Liver (tissue), 9 donors: ENCODE measurements around the gene EIPR1. TPM values are rescaled to one million over a fixed set of nuclear protein-coding genes. Genes with fewer than 3 reads are reported as not detected.

Source experiments
- DNase-seq: peaks from one replicate; pipeline ENCODE4 v3.0.0-alpha.2; 2017; ENCODE audit warnings: low spot score
- H3K27ac ChIP-seq, 2 donors: one replicate each; pipeline ENCODE4 v1.7.0; 2013; ENCODE audit warnings: inconsistent platforms in 2 of 2, low read length in 2 of 2, control low read depth in 1 of 2, low read depth in 1 of 2, mild to moderate bottlenecking in 1 of 2
- H3K27me3 ChIP-seq, 4 donors: one replicate each; pipeline versions ENCODE4 v1.6.1 to v1.7.0; 2013; ENCODE audit warnings: low read length in 3 of 4, inconsistent platforms in 1 of 4, mild to moderate bottlenecking in 1 of 4, moderate library complexity in 1 of 4; ENCODE audit not compliant: control insufficient read depth in 4 of 4, insufficient read depth in 4 of 4
- H3K36me3 ChIP-seq, 4 donors: one replicate each; pipeline versions ENCODE4 v1.6.1 to v1.7.0; 2013; ENCODE audit warnings: low read length in 3 of 4, mild to moderate bottlenecking in 3 of 4, low read depth in 1 of 4, moderate library complexity in 1 of 4; ENCODE audit not compliant: control insufficient read depth in 4 of 4, insufficient read depth in 3 of 4
- H3K4me1 ChIP-seq, 4 donors: one replicate each; pipeline versions ENCODE4 v1.6.1 to v1.7.0; 2013; ENCODE audit warnings: low read length in 3 of 4, mild to moderate bottlenecking in 3 of 4, moderate library complexity in 1 of 4; ENCODE audit not compliant: control insufficient read depth in 4 of 4, insufficient read depth in 4 of 4
- H3K4me3 ChIP-seq, 3 donors: one replicate each; pipeline versions ENCODE4 v1.6.1 to v1.7.0; 2013; ENCODE audit warnings: low read length in 3 of 3, control low read depth in 1 of 3, low read depth in 1 of 3, mild to moderate bottlenecking in 1 of 3
- H3K9ac ChIP-seq, 2 donors: one replicate each; pipeline ENCODE4 v1.7.0; 2013; ENCODE audit warnings: low read length in 2 of 2, mild to moderate bottlenecking in 2 of 2, moderate library complexity in 2 of 2, control low read depth in 1 of 2, low read depth in 1 of 2
- H3K9me3 ChIP-seq, 4 donors: one replicate each; pipeline versions ENCODE4 v1.6.1 to v1.7.0; 2013; ENCODE audit warnings: low read length in 3 of 4; ENCODE audit not compliant: control insufficient read depth in 4 of 4
- ATF3 ChIP-seq: IDR thresholded peaks from 2 replicates; pipeline ENCODE4 v1.6.1; 2016; ENCODE audit warnings: antibody characterized with exemption
- EGR1 ChIP-seq, 2 donors: IDR thresholded peaks; 2 replicates each; pipeline ENCODE4 v1.6.1; 2016 to 2018; ENCODE audit warnings: antibody characterized with exemption in 2 of 2, low read depth in 2 of 2
- FOXA2 ChIP-seq: IDR thresholded peaks from 2 replicates; pipeline ENCODE4 v1.6.1; 2016; ENCODE audit warnings: antibody characterized with exemption
- GABPA ChIP-seq, 2 donors: IDR thresholded peaks in 1 of 2; conservative IDR thresholded peaks in 1 of 2; 2 replicates each; pipeline ENCODE4 v1.6.1; 2016; ENCODE audit warnings: antibody characterized with exemption in 2 of 2, mild to moderate bottlenecking in 1 of 2, moderate library complexity in 1 of 2
- HNF4G ChIP-seq: IDR thresholded peaks from 2 replicates; pipeline ENCODE4 v1.6.1; 2016; ENCODE audit warnings: antibody characterized with exemption
- JUND ChIP-seq, 2 donors: IDR thresholded peaks; 2 replicates each; pipeline ENCODE4 v1.6.1; 2016; ENCODE audit warnings: antibody characterized with exemption in 2 of 2
- MAX ChIP-seq: IDR thresholded peaks from 2 replicates; pipeline ENCODE4 v1.6.1; 2016; ENCODE audit warnings: antibody characterized with exemption
- NR2F2 ChIP-seq: IDR thresholded peaks from 2 replicates; pipeline ENCODE4 v1.6.1; 2016; ENCODE audit warnings: antibody characterized with exemption
- RAD21 ChIP-seq, 2 donors: IDR thresholded peaks; 2 replicates each; pipeline ENCODE4 v1.6.1; 2016; ENCODE audit warnings: antibody characterized with exemption in 2 of 2, mild to moderate bottlenecking in 2 of 2
- REST ChIP-seq: IDR thresholded peaks from 2 replicates; pipeline ENCODE4 v1.6.1; 2016; ENCODE audit warnings: antibody characterized with exemption, mild to moderate bottlenecking
- RXRA ChIP-seq, 2 donors: IDR thresholded peaks; 2 replicates each; pipeline ENCODE4 v1.6.1; 2017 to 2018; ENCODE audit warnings: antibody characterized with exemption in 2 of 2, mild to moderate bottlenecking in 1 of 2
- SP1 ChIP-seq: IDR thresholded peaks from 2 replicates; pipeline ENCODE4 v1.6.1; 2018; ENCODE audit warnings: antibody characterized with exemption, mild to moderate bottlenecking
- YY1 ChIP-seq: IDR thresholded peaks from 2 replicates; pipeline ENCODE4 v1.6.1; 2016; ENCODE audit warnings: antibody characterized with exemption, mild to moderate bottlenecking
- ZBTB33 ChIP-seq: IDR thresholded peaks from 2 replicates; pipeline ENCODE4 v1.6.1; 2016; ENCODE audit warnings: antibody characterized with exemption
- WGBS: extraction: QIAGEN DNeasy Blood & Tissue Kit; methylation state at CpG from one replicate; pipeline ENCODE4 v1.1.7; 2013; 5-methylcytosine and 5-hydroxymethylcytosine counted together
- polyA plus RNA-seq, 2 donors: library from polyadenylated mRNA; stranded (reverse) in 1 of 2; unstranded in 1 of 2; fragments of 200-250 nt in 1 of 2; fragments of >200 nt in 1 of 2; fragmentation: Nextera tagmentation in 1 of 2; extraction: Ambion mirVana in 1 of 2; gene quantifications; one replicate each; pipeline versions ENCODE4 v1.2.1 to v1.2.3, GENCODE V29; 2013 to 2015
- total RNA-seq, 2 donors: library from RNA; depleted of rRNA; stranded (reverse); fragments of >200 nt; gene quantifications; one replicate each; pipeline ENCODE4 v1.2.3, GENCODE V29; 2014
- donor health status: healthy.
- donor health status: healthy.
- donor health status: healthy.
- donor health status: healthy.
- donor health status: healthy.

The EIPR1 gene
- total and polyA plus RNA-seq, 4 donors = 7.6 to 12.1 (median 11.4) TPM

GRCh38 chr2:3178578-3179031 lies 199.0 kb downstream of the EIPR1 start:
- WGBS = 97% methylated on average over 7 of the region's 7 CpGs
- no peak overlapping the region for H3K4me3 ChIP-seq
- TF ChIP-seq MAX = no peak
- TF ChIP-seq RXRA (IDR thresholded peaks at IDR 0.05) = no peak
- no peak for TF ChIP-seq EGR1 (IDR thresholded peaks at IDR 0.05; ENCODE audit: low read depth in 2 of 2)
- TF ChIP-seq REST = no peak
- TF ChIP-seq FOXA2 = no peak
- no peak for TF ChIP-seq NR2F2
- TF ChIP-seq ZBTB33 = no peak
- no peak for TF ChIP-seq JUND (IDR thresholded peaks at IDR 0.05)
- no peak for TF ChIP-seq SP1
- TF ChIP-seq YY1 = no peak
- no peak for TF ChIP-seq RAD21 (IDR thresholded peaks at IDR 0.05)
- TF ChIP-seq HNF4G = no peak
- TF ChIP-seq ATF3 = no peak
- no peak overlapping the region for H3K9ac ChIP-seq
- DNase-seq = no peak
- no peaks in the 10 kb centered on the region for H3K27me3 ChIP-seq
- H3K36me3 ChIP-seq = peaks cover 2 to 9% (median 4%) of the 10 kb centered on the region in 4 donors
- no peaks in the 10 kb centered on the region for H3K4me1 ChIP-seq
- H3K27ac ChIP-seq = no peak overlapping the region
- H3K9me3 ChIP-seq = no peaks in the 10 kb centered on the region

GRCh38 chr2:3177891-3178577 lies 199.6 kb downstream of the EIPR1 start:
- H3K36me3 ChIP-seq = peaks cover 4 to 13% (median 5%) of the 10 kb centered on the region in 4 donors
- H3K4me1 ChIP-seq = no peaks in the 10 kb centered on the region
- no peak overlapping the region for H3K9ac ChIP-seq
- 96% methylated on average over 10 of the region's 10 CpGs for WGBS
- no peak overlapping the region for H3K27ac ChIP-seq
- no peak for DNase-seq
- no peaks in the 10 kb centered on the region for H3K27me3 ChIP-seq
- TF ChIP-seq GABPA (IDR thresholded peaks at IDR 0.05 in 1 of 2, conservative IDR thresholded peaks at IDR 0.05 in 1 of 2) (no peak), HNF4G (no peak), JUND (IDR thresholded peaks at IDR 0.05) (no peak)
- H3K4me3 ChIP-seq = no peak overlapping the region
- no peaks in the 10 kb centered on the region for H3K9me3 ChIP-seq
